CD14-positive monocyte (primary cell): ENCODE measurements around the gene CCDC136. TPM values are rescaled to one million over a fixed set of nuclear protein-coding genes. Genes with fewer than 3 reads are reported as not detected.

Experiments used
- DNase-seq, 3 donors: peaks; one replicate each; pipeline ENCODE4 v3.0.0-alpha.2; 2011 to 2022
- H2AFZ ChIP-seq: 2 replicates; pipeline ENCODE4 v1.6.0; 2012; ENCODE audit warnings: mild to moderate bottlenecking, low read depth, low read length, inconsistent platforms; ENCODE audit not compliant: insufficient read depth, poor library complexity, severe bottlenecking
- H3K27ac ChIP-seq, 2 donors: 1 replicate in 1 of 2; 2 replicates in 1 of 2; pipeline ENCODE4 v1.5.1; 2012 to 2013; ENCODE audit warnings: low read length in 2 of 2, control low read depth in 1 of 2, inconsistent platforms in 1 of 2, low read depth in 1 of 2, mild to moderate bottlenecking in 1 of 2
- H3K27me3 ChIP-seq, 2 donors: one replicate each; pipeline versions ENCODE4 v1.6.0 to v1.6.1; 2011 to 2013; ENCODE audit warnings: low read length in 2 of 2; ENCODE audit not compliant: control insufficient read depth in 2 of 2, insufficient read depth in 2 of 2
- H3K36me3 ChIP-seq, 2 donors: replicated peaks in 1 of 2; 1 replicate in 1 of 2; 2 replicates in 1 of 2; pipeline versions ENCODE4 v1.5.1 to v1.6.1; 2012 to 2013; ENCODE audit warnings: low read length in 2 of 2, control low read depth in 1 of 2, inconsistent platforms in 1 of 2, mild to moderate bottlenecking in 1 of 2; ENCODE audit not compliant: insufficient read depth in 2 of 2, control insufficient read depth in 1 of 2
- H3K4me1 ChIP-seq, 2 donors: 1 replicate in 1 of 2; 2 replicates in 1 of 2; pipeline versions ENCODE4 v1.5.1 to v1.6.1; 2012 to 2013; ENCODE audit warnings: low read length in 2 of 2, control low read depth in 1 of 2, inconsistent platforms in 1 of 2, mild to moderate bottlenecking in 1 of 2, moderate library complexity in 1 of 2; ENCODE audit not compliant: insufficient read depth in 2 of 2, control insufficient read depth in 1 of 2
- H3K4me2 ChIP-seq: replicated peaks from 2 replicates; pipeline ENCODE3; 2012; ENCODE audit warnings: low read length, moderate library complexity, mild to moderate bottlenecking; ENCODE audit not compliant: poor library complexity, severe bottlenecking; ENCODE audit errors: extremely low read depth
- H3K4me3 ChIP-seq, 3 experiments: fragments of 200-600 bp in 1 of 3; sonication (generic) in 1 of 3; replicated peaks in 1 of 3; 1 replicate in 2 of 3; 2 replicates in 1 of 3; pipeline ENCODE4 v1.5.1; 2011 to 2013; ENCODE audit warnings: low read length in 3 of 3, mild to moderate bottlenecking in 3 of 3, control low read depth in 2 of 3, low read depth in 2 of 3, inconsistent platforms in 1 of 3, moderate library complexity in 1 of 3
- H3K79me2 ChIP-seq: 2 replicates; pipeline ENCODE4 v1.6.0; 2012; ENCODE audit warnings: mild to moderate bottlenecking, control low read depth, inconsistent platforms, low read length, moderate library complexity; ENCODE audit not compliant: insufficient read depth
- H3K9ac ChIP-seq: 2 replicates; pipeline ENCODE4 v1.6.0; 2017; ENCODE audit warnings: low read length, mild to moderate bottlenecking; ENCODE audit not compliant: insufficient read depth, poor library complexity, severe bottlenecking
- H3K9me3 ChIP-seq, 2 donors: replicated peaks in 1 of 2; 1 replicate in 1 of 2; 2 replicates in 1 of 2; pipeline versions ENCODE4 v1.5.1 to v1.6.1; 2012 to 2013; ENCODE audit warnings: low read length in 2 of 2, control low read depth in 1 of 2; ENCODE audit not compliant: control insufficient read depth in 1 of 2, insufficient read depth in 1 of 2
- H4K20me1 ChIP-seq: 2 replicates; pipeline ENCODE4 v1.6.0; 2012; ENCODE audit warnings: mild to moderate bottlenecking, low read length, control low read depth, moderate library complexity; ENCODE audit not compliant: insufficient read depth
- H3K27ac Mint-ChIP-seq, 7 donors: one replicate each; pipeline ENCODE4 v1.8.0; 2020; ENCODE audit warnings: mild to moderate bottlenecking in 7 of 7, mixed read lengths in 7 of 7, moderate library complexity in 6 of 7, inconsistent platforms in 2 of 7
- H3K27me3 Mint-ChIP-seq, 3 donors: one replicate each; pipeline ENCODE4 v1.8.0; 2021 to 2022; ENCODE audit warnings: low read depth in 3 of 3, mild to moderate bottlenecking in 3 of 3, mixed read lengths in 3 of 3, moderate library complexity in 3 of 3, inconsistent platforms in 1 of 3
- H3K36me3 Mint-ChIP-seq, 2 donors: one replicate each; pipeline ENCODE4 v1.8.0; 2020; ENCODE audit warnings: mixed read lengths in 2 of 2, inconsistent platforms in 1 of 2, mild to moderate bottlenecking in 1 of 2
- H3K4me1 Mint-ChIP-seq: one replicate; pipeline ENCODE4 v1.8.0; 2020; ENCODE audit warnings: mild to moderate bottlenecking, mixed read lengths
- H3K4me3 Mint-ChIP-seq, 2 donors: one replicate each; pipeline ENCODE4 v1.8.0; 2020; ENCODE audit warnings: mild to moderate bottlenecking in 2 of 2, mixed read lengths in 2 of 2, moderate library complexity in 1 of 2
- H3K9me3 Mint-ChIP-seq, 7 donors: one replicate each; pipeline ENCODE4 v1.8.0; 2020 to 2022; ENCODE audit warnings: mixed read lengths in 7 of 7, mild to moderate bottlenecking in 6 of 7, moderate library complexity in 6 of 7, inconsistent platforms in 2 of 7
- CTCF ChIP-seq: fragments of 200-600 bp; IDR thresholded peaks from one replicate; pipeline ENCODE4 v1.8.0; 2022; ENCODE audit warnings: antibody characterized with exemption, mild to moderate bottlenecking
- WGBS: methylation state at CpG from one replicate; pipeline ENCODE4 v1.1.5; 2013; ENCODE audit warnings: missing lambda C conversion rate; ENCODE audit not compliant: insufficient coverage; 5-methylcytosine and 5-hydroxymethylcytosine counted together
- intact Hi-C, 2 donors: fragments of 100-400 bp; cut with micrococcal nuclease; formaldehyde crosslinking; loops; one replicate each; pipeline versions ENCODE4 v1.15.0 to v1.15.1; 2023
- polyA plus RNA-seq, 3 donors: library from polyadenylated mRNA; depleted of rRNA in 1 of 3; unstranded in 2 of 3; stranded (reverse) in 1 of 3; fragments of 300-500 nt in 2 of 3; fragments of >200 nt in 1 of 3; fragmentation: Illumina TruSeq in 2 of 3; gene quantifications; 1 replicate in 2 of 3; 2 replicates in 1 of 3; pipeline ENCODE4 v1.2.3, GENCODE V29; 2012 to 2021

Gene CCDC136
- polyA plus RNA-seq, 3 donors: 0.26 to 2.6 TPM; not detected in 1

GRCh38 chr7:128860158-128861073 lies 68.6 kb downstream of the CCDC136 start:
- intact Hi-C loops: loop anchor here in 1 of 2 donors (10.0 kb wide), 1 partner anchor 116 kb away; no protein-coding TSS in a partner anchor
- Mint-ChIP-seq H3K9me3 (peaks cover 0 to 3% (median 0%) of the 10 kb centered on the region in 7 donors), H3K27ac (peak overlapping the region in 2 of 7 donors; percentile 20 to 26), H3K36me3 (peaks cover 9 to 10% of the 10 kb centered on the region in 2 donors), H3K4me3 (no peak overlapping the region), H3K4me1 (peaks cover 18% of the 10 kb centered on the region), H3K27me3 (peaks cover 1 to 5% (median 5%) of the 10 kb centered on the region in 3 donors)
- Histone ChIP-seq H3K27me3 (no peaks in the 10 kb centered on the region), H2AFZ (peak overlapping the region; percentile 47), H3K9me3 (no peaks in the 10 kb centered on the region), H3K27ac (no peak overlapping the region), H3K79me2 (peaks cover 28% of the 10 kb centered on the region), H3K4me3 (no peak overlapping the region), H3K36me3 (peaks cover 7 to 10% of the 10 kb centered on the region in 2 donors), H4K20me1 (peaks cover 21% of the 10 kb centered on the region), H3K4me2 (no peak overlapping the region), H3K4me1 (peaks cover 11 to 14% of the 10 kb centered on the region in 2 donors), H3K9ac (no peak overlapping the region)
- 22% methylated on average over 2 of the region's 10 CpGs for WGBS
- TF ChIP-seq CTCF: no peak
- DNase-seq: no peak

DNA sequence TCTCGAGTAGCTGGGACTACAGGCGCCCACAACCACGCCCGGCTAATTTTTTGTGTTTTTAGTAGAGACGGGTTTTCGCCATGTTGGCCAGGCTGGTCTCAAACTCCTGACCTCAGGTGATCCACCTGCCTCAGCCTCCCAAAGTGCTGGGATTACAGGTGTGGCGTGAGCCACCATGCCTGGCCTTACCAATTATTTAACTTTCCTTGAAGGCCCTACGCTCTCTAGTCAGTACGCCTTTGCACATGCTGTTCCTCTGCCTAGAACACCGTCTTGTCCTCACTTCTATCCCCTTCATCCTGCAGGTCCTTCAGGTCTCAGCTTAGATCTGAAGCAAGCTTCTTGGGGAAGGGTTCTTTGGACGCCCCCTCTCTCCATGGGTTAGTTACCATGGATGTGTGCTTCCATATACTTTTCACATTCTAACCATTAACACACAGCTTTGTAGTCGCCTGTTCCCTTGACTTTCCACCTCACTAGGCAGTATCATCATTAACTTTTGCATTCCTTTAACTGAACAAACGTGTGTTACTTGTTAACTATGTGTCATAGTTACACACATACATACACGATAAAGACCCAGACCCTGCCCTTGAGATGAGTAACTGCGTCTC lies 70.3 kb downstream of the CCDC136 start:
- peaks cover 18% of the 10 kb centered on the region for H3K4me1 Mint-ChIP-seq
- H3K9ac ChIP-seq: peak overlapping the region; percentile 98

More for the DNA sequence above, 70.3 kb downstream of the CCDC136 start:
- H2AFZ ChIP-seq: peak overlapping the region; percentile 63
- H3K36me3 Mint-ChIP-seq: peaks cover 25 to 26% of the 10 kb centered on the region in 2 donors
- WGBS: 65% methylated on average over 9 of the region's 15 CpGs
- no peaks in the 10 kb centered on the region for H3K27me3 ChIP-seq
- H3K4me3 ChIP-seq: peak overlapping the region; percentile 15 to 96 (median 87)
- peak overlapping the region; percentile 72 for H3K4me2 ChIP-seq
- H3K27ac Mint-ChIP-seq: peak overlapping the region; percentile 99 to 100 (median 99)
- no peak for TF ChIP-seq CTCF
- no peak for DNase-seq
- intact Hi-C loops: loop anchor here in 1 of 2 donors (2.0 to 10.0 kb wide), 2 partner anchors 73 to 117 kb away; no protein-coding TSS in a partner anchor
- H3K79me2 ChIP-seq: peaks cover 32% of the 10 kb centered on the region
- H3K9me3 Mint-ChIP-seq: peaks cover 0 to 3% (median 0%) of the 10 kb centered on the region in 7 donors
- H3K36me3 ChIP-seq: peaks cover 19 to 21% of the 10 kb centered on the region in 2 donors
- H3K27ac ChIP-seq: peak overlapping the region in 1 of 2 donors; percentile 99
- peak overlapping the region; percentile 98 to 100 for H3K4me3 Mint-ChIP-seq
- no peaks in the 10 kb centered on the region for H3K9me3 ChIP-seq
- peaks cover 11 to 14% of the 10 kb centered on the region in 2 donors for H3K4me1 ChIP-seq
- peaks cover 37% of the 10 kb centered on the region for H4K20me1 ChIP-seq
- H3K27me3 Mint-ChIP-seq: peaks cover 0 to 5% (median 2%) of the 10 kb centered on the region in 3 donors
